AG09309 (cell line): Measurements from ENCODE around the gene PON1.

Source experiments
- DNase-seq: peaks from one replicate; pipeline ENCODE4 v3.0.0-alpha.2; 2010; ENCODE audit warnings: low read depth
- H3K4me3 ChIP-seq: 2 replicates; pipeline ENCODE4 v1.5.1; 2011; ENCODE audit warnings: mild to moderate bottlenecking, low read depth, low read length, moderate library complexity; ENCODE audit not compliant: control insufficient read depth
- TF ChIP-seq, protein P1 (sequence below): IDR thresholded peaks from 2 replicates; pipeline ENCODE4 v1.5.1; 2011; ENCODE audit warnings: mild to moderate bottlenecking, low read depth, low read length, inconsistent platforms; ENCODE audit not compliant: insufficient read depth, control insufficient read depth; ENCODE audit errors: missing control alignments

Gene PON1

GRCh38 chr7:95324431-95324830 is at the start of gene PON1:
TSS of gene PON1 (minus strand) at chr7:95324532. CDS start at chr7:95324475, 57 bp downstream.
- TF ChIP-seq, protein P1, sequence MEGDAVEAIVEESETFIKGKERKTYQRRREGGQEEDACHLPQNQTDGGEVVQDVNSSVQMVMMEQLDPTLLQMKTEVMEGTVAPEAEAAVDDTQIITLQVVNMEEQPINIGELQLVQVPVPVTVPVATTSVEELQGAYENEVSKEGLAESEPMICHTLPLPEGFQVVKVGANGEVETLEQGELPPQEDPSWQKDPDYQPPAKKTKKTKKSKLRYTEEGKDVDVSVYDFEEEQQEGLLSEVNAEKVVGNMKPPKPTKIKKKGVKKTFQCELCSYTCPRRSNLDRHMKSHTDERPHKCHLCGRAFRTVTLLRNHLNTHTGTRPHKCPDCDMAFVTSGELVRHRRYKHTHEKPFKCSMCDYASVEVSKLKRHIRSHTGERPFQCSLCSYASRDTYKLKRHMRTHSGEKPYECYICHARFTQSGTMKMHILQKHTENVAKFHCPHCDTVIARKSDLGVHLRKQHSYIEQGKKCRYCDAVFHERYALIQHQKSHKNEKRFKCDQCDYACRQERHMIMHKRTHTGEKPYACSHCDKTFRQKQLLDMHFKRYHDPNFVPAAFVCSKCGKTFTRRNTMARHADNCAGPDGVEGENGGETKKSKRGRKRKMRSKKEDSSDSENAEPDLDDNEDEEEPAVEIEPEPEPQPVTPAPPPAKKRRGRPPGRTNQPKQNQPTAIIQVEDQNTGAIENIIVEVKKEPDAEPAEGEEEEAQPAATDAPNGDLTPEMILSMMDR, result no peak
- no peak within 1 kb of the TSS for H3K4me3 ChIP-seq
- no peak for DNase-seq

DNA sequence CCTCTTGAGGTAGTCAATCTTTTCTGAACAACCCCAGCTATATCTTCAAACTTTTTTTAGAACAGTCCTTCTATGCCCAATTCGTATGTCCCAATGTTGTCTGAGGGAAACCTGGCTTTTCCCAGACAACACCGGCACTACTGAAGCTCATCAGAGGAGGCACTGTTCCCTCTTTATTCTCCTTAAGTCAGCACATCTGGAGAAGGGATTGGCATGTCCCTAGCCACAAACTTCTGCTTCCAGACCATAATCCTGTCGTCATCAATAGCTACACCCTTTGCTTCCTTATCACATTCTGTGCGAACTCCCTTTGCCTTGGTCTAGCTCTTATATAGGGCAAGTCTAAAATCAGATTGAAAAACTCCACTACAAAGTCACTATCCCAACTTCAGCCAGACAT is 49.0 kb upstream of the PON1 start:
- TF ChIP-seq, protein P1, result no peak
- DNase-seq, result no peak
- H3K4me3 ChIP-seq, result no peak overlapping the region

DNA sequence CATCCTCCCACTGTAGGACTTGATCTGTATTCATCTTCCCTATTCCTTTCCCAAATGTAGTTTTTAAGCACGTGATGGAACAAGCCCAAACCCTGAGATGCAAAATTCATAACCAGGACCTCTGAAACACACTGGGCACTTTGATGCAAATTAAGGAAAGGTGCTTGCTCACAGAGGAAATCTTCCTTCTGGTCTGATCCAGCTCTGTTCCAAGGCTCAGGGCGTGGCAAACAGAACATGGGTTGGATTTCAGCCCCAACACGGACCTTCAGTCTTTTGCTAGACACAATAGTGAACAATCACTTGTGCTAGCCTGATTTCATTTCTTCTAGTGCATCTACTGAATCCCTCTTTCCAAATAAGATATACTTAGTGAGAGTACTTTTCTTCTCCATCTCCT is 43.9 kb upstream of the PON1 start:
- TF ChIP-seq, protein P1, result no peak
- no peak overlapping the region for H3K4me3 ChIP-seq
- DNase-seq, result no peak

GRCh38 chr7:95367606-95368005 is 43.3 kb upstream of the PON1 start:
- DNase-seq, result no peak
- TF ChIP-seq, protein P1, result no peak
- no peak overlapping the region for H3K4me3 ChIP-seq

- DNase-seq, result no peak
- H3K4me3 ChIP-seq, result no peak overlapping the region
- TF ChIP-seq, protein P1, result no peak
Observed at GRCh38 chr7:95365151-95365550, 40.8 kb upstream of the PON1 start.

DNA sequence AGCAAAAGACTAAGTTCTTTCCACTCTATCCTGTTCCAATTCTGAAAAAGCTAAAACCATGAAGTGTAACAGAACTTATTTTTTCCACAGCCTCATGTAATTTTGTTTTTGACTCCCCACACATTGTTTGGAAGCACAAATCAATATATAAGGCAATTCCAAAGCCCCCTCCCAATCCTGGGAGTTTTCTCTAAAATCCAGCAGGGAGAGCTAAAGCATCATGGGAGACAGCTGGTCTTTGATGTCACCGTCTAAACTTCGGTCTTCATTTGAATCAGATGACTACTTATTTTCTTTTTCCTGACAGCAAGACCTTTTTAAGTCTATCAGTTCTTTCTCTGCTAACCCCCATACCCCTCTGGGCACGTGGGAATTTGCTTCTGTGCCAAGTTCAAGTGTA is 33.3 kb upstream of the PON1 start:
- TF ChIP-seq, protein P1, result no peak
- no peak for DNase-seq
- H3K4me3 ChIP-seq, result no peak overlapping the region
